Activated gamma-delta T cell treated with anti-CD3 and anti-CD28 coated beads, Interleukin-2, amount 50 U/mL, for 16 hours (primary cell): ENCODE measurements around the gene PPIA.
"Not testable (repeated sequence)": the region's sequence is repeated elsewhere in the genome, so short reads cannot be mapped to it uniquely, and the experiment has no call there.

ENCODE experiments used
- DNase-seq: peaks from one replicate; pipeline ENCODE4 v3.0.0-alpha.2; 2020; ENCODE audit warnings: low read depth

Gene PPIA

GRCh38 chr7:44787762-44788161 is 8.7 kb upstream of the PPIA start:
- no peak for DNase-seq

DNA sequence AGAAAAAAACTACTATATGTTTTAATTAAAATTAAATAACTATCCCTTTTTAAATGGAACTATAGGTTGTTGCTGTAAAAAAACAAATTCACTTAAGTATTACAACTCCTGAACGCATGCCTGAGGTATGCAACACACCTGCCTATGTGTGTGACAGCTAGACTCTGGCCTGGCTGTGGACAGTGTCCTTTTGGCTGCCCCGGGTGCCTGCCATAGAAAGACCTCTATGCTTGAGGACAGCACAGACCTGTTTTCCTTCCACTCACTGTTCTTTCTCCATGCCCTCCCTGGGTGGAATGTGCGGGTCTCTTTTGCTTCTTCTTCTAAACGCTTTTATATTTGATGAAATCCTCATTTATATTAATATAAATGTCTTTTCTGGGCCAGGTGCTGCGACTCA is 6.5 kb upstream of the PPIA start:
- DNase-seq, result no peak

- DNase-seq, result no peak
These were observed 4.9 kb upstream of the PPIA start for GRCh38 chr7:44791278-44792219.

DNA sequence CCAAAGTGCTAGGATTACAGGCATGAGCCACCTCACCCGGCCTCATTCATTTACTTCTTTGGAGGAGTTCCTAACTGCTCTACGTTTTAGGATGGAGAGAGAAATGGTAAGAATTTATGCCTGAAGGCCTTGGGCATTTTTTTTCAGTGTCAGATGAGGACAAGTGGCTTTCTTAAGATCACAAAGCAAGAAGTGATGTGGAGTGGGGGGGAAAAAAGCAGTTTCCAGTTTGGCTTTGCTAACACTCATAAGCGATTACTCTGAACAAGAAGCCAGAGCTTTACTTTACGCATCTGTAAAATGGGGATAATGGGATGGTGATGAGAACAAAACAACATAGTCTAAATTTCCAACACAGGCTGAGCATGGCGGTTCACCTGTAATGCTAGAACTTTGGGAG is 2.6 kb upstream of the PPIA start:
- no peak for DNase-seq

DNA sequence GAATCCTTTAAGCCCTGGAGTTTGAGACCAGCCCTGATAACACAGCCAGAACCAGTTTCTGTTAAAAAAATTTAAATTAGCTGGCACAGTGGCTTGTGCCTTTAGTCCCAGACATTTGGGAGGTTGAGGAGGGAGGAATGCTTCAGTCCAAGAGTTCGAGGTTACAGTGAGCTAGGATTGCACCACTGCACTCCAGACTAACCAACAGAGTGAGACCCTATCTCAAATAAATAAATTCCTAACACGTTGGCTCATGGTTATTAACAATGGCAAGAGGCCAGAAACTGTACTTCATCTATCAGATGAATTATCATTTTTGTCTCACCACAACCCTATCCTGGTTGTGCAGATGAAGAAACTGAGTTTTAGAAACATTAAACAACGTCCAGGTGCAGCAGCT is 2.1 kb upstream of the PPIA start:
- DNase-seq, result no peak

GRCh38 chr7:44796034-44796503 is 412 bp upstream of the PPIA start:
- no peak for DNase-seq

GRCh38 chr7:44797329-44798258 is 1.1 kb downstream of the PPIA start:
- DNase-seq, result peak; percentile 75

DNA sequence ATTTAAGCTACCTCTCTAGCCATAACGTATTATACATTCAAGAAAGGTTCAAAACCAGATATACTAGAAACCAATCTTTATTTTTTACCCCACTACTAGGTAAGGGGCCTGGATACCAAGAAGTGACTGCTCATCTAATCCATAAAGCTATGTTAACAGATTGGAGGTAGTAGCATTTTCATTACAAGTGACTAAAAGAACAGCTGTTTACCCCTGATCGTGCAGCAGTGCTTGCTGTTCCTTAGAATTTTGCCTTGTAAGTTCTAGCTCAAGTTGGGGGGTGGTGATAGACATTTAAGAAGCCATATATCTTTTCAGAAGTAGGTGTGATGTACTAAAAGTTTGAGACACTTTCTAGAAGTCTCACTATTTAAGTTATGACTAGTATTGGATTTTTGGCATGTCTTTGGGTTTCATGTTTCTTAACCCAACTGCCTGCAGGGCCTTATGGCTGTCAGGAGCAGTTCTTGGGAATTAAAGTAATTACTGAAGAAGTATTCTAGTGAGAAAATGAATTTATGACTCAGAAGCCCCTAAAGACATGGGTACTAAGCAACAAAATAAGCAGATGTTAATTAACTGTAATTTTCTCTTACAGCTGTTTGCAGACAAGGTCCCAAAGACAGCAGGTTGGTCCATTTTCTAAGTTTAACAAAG is 2.3 kb downstream of the PPIA start:
- DNase-seq, result no peak

DNA sequence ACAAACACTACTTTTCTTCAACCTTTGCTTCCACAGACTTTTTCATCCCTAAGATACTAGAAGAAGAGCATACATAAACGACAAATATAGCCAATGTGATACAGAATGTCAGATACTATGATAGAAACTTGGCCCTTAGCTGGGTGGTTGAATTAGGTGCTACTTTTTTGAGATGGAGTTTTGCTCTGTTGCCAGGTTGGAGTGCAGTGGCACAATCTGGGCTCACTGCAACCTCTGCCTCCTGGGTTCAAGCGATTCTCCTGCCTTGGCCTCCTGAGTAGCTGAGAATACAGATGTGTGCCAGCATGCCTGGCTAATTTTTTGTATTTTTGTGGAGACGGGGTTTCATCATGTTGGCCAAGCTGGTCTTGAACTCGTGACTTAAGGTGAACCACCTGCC is 3.5 kb downstream of the PPIA start:
- no peak for DNase-seq

DNA sequence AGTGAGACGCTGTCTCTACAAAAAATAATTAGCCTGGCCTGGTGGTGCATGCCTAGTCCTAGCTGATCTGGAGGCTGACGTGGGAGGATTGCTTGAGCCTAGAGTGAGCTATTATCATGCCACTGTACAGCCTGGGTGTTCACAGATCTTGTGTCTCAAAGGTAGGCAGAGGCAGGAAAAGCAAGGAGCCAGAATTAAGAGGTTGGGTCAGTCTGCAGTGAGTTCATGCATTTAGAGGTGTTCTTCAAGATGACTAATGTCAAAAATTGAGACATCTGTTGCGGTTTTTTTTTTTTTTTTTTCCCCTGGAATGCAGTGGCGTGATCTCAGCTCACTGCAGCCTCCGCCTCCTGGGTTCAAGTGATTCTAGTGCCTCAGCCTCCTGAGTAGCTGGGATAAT is 5.4 kb downstream of the PPIA start:
- no peak for DNase-seq

GRCh38 chr7:44802418-44803025 is 6.0 kb downstream of the PPIA start:
- no peak for DNase-seq

DNA sequence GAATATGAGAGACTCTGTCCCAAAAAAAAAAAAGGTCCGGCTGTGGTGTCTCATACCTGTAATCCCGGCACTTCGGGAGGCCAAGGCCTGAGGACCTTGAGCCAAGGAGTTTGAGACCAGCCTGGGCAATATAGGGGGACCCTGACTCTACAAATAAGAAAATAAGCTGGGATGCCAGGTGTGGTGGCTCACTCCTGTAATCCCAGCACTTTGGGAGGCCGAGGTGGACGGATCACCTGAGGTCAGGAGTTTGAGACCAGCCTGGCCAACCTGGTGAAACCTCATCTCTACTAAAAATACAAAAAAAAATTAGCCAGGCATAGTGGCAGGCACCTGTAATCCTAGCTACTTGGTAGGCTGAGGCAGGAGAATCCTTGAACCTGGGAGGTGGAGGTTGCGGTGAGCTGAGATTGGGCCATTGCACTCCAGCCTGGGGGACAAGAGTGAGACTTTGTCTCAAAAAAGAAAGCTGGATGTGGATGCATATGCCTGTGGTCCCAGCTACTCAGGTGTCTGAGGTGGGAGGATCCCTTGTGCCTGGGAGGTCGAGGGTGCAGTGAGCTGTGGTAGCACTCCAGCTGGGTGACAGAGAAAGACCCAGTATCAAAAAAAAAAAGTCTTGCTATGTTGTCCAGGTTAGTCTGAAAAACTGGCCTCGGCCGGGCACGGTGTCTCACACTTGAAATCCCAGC is 7.5 kb downstream of the PPIA start:
- DNase-seq, result not testable (repeated sequence)

GRCh38 chr7:44805950-44806349 is 9.5 kb downstream of the PPIA start:
- DNase-seq, result no peak

DNA sequence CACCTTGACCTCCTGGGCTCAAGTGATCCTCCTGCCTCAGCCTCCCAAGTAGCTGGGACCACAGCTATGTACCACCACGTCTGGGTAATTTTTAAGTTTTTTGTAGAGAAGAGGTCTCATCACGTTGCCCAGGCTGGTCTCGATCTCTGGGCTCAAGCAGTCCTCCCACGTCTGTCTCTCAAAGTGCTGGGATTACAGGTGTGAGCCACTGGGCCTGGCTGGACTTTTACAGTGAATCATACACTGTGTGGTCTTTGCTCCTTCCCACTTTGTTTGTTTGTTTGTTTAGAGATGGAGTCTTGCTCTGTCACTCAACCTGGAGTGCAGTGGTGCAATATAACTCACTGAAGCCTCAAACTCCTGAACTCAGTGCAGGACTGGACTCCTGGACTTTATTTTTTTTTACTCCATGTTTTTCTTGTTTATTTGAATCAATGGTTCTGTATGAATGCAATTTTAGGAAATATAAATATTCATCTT is 12.5 kb downstream of the PPIA start:
- no peak for DNase-seq

DNA sequence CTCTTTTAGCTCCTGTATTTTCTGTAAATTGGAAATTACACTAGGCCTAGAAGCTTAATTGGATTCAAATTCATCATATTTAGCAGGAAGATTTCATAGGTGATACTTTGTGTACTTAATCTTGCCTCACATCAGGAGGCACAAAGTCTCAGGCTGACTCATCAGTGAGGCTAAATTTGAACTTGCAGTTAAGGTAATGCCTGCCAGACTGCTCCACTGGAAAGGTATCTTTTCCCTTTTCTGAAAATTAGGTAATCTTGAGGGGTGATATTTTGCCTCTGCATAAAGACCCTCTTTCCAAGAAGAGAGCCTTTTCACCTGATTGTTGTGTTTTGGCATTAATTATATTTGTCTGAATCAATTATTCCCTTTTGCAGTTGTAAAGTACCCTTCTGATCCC is 14.6 kb downstream of the PPIA start:
- DNase-seq, result no peak

- no peak for DNase-seq
These were observed 15.1 kb downstream of the PPIA start for GRCh38 chr7:44811571-44811970.

- DNase-seq, result no peak
These were observed 18.4 kb downstream of the PPIA start for GRCh38 chr7:44814919-44815318.

DNA sequence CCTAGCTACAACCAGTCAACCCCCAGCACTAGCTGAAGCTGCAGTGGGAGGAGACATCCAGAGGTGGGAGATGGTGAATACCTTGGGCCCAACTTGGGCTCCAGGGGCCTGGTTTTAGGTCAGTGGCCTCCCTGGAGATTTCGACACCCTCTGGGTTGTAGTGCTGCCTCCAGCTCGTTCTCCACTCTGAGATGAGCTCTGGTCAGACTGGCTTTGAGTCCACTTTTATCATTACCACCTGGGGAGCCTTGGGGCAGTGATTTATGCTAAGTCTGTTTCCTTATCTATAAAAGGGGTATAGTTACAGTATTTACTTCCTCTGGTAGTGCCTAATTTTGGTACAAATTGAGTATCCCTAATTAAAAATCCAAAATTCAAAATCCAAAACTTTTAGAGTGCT is 22.8 kb downstream of the PPIA start:
- DNase-seq, result no peak

DNA sequence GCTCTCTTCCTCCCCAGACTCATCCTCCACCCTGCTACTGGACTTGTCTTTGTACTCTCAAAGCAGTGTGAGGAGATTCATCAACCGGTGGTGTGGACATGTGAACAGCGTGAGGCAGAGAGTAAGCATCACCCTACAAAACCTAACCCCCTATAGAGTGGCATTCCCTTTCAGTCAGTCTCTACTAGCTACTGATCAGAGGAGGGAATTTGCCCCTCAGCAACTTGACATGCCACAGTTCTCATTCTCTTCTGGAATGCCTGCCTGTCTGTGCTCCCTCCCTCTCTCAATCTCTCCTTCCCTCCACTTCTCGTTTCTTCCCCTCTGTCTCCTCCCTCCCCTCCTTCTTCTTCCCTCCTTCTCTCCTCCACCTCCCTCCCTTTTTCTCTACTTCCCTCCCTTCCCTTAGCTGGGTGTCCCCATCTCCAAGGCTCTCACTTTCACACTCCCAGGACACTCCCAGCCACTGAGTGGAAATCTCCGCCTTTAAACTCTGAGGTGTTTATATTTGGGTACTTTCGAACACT is 26.8 kb downstream of the PPIA start:
- DNase-seq, result no peak

- DNase-seq, result no peak
These were observed 28.5 kb downstream of the PPIA start for GRCh38 chr7:44824894-44825526.
